B cell (primary cell): Measurements from ENCODE around the gene NUP214.

Source experiments
- EZH2 ChIP-seq: IDR thresholded peaks from 2 replicates; pipeline ENCODE4 v1.6.1; 2012; ENCODE audit warnings: borderline replicate concordance, low read depth, mild to moderate bottlenecking, moderate library complexity, low read length; ENCODE audit not compliant: insufficient read depth, poor library complexity, severe bottlenecking
- TF ChIP-seq, protein P1 (sequence below): fragments of 200-600 bp; IDR thresholded peaks from one replicate; pipeline ENCODE4 v1.8.0; 2022; ENCODE audit warnings: antibody characterized with exemption, mild to moderate bottlenecking

DNA sequence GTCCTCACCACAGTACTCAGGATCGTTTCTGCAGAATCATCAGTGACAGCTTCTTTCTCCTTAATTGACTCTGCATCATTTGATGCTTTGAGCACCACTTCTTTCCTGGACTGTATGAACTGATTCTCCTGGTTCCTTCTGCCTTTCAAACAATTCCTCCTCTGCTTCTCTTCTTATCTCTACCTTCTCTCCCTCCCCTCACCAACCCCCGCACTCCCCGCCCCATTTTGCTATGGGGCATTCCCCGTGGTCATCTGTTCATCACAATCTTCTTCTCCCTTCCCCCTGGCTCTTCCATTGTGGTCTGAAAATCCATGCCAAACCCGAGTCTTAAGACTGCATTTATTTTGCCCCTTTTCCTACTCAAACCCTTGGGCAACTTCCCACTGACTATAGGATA is 93.0 kb downstream of the NUP214 start:
- TF ChIP-seq, protein P1, sequence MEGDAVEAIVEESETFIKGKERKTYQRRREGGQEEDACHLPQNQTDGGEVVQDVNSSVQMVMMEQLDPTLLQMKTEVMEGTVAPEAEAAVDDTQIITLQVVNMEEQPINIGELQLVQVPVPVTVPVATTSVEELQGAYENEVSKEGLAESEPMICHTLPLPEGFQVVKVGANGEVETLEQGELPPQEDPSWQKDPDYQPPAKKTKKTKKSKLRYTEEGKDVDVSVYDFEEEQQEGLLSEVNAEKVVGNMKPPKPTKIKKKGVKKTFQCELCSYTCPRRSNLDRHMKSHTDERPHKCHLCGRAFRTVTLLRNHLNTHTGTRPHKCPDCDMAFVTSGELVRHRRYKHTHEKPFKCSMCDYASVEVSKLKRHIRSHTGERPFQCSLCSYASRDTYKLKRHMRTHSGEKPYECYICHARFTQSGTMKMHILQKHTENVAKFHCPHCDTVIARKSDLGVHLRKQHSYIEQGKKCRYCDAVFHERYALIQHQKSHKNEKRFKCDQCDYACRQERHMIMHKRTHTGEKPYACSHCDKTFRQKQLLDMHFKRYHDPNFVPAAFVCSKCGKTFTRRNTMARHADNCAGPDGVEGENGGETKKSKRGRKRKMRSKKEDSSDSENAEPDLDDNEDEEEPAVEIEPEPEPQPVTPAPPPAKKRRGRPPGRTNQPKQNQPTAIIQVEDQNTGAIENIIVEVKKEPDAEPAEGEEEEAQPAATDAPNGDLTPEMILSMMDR, result no peak
- TF ChIP-seq EZH2, result no peak
